Fibroblast of the conjunctiva (primary cell): ENCODE data around the gene PTPRJ.

Source experiments
- DNase-seq: peaks from one replicate; pipeline ENCODE4 v3.0.0-alpha.2; 2010; ENCODE audit warnings: low read depth

PTPRJ gene

GRCh38 chr11:47969401-47969800, 11.0 kb upstream of the PTPRJ start:
- no peak for DNase-seq

DNA sequence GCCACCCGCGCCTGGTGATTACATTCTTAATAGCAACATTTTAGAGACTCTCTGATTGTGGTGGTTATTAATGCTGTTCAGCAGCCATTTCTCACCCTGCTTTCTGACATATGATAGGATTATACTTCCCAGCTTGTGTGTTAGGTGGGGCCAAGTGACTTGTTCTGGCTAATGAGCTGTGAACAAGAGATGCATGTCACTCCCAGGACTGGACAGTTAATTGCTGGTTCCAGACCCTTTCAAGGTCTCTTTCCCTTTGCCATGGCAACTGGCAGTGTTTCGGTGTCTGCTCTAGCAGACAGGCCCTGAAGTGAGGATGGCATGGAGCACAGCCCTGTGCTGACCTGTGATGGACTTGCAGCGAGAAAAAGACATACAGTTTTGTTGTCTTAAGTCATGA, 8.9 kb upstream of the PTPRJ start:
- no peak for DNase-seq

GRCh38 chr11:47973173-47973572, 7.2 kb upstream of the PTPRJ start:
- no peak for DNase-seq

DNA sequence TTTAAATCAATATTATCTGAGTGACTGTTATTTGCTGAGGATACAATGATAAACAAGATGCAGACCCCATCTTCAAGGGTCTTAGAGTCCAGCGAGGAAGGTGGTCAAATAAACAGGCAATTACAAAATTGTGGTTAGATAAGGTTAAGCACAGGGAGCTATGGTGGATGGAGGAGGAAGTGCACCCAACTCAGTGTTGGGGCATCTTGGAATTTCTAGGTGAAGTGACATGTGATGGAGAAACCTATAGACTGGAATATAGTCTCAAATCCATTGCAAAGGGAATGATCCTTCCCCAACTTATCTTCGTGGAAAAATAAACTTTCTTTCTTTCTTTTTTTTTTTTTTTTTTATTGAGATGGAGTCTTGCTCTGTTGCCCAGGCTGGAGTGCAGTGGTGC, 3.4 kb upstream of the PTPRJ start:
- DNase-seq: no peak

GRCh38 chr11:47977623-47978022, 2.7 kb upstream of the PTPRJ start:
- DNase-seq: no peak

DNA sequence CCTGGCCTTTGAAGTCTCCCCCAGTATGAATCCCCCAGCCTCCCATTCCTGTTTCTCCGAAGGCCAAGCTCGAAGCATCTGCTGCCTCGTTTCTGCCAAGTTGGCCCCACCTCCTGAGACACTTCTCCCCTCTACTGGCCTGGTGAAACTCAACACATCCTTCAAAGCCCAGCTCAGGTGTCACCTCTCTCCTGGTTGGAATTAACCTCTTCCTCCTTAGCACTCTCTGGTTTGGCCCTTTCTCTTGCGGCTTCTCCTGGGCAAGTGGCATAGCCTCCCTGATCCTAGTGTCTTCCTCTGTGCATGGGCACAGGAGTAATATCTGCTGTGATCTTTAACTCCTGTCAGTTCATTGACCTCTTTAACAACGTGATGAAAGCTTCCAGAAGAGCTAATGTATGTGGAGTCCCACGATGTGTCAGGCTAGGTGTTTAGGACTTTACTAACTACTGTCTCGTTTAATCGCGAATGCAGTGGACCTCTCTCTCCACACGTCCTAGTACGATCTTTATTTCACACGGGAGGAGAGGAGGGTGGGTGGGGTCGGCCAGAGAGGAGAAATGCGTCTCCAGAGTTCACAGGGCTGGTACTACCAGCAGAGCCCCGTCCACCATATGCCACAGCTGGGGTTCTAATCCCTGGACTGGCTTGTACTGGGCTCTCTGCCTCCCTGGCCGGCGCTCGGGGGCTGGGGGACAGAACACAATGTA, 826 bp upstream of the PTPRJ start:
- no peak for DNase-seq

DNA sequence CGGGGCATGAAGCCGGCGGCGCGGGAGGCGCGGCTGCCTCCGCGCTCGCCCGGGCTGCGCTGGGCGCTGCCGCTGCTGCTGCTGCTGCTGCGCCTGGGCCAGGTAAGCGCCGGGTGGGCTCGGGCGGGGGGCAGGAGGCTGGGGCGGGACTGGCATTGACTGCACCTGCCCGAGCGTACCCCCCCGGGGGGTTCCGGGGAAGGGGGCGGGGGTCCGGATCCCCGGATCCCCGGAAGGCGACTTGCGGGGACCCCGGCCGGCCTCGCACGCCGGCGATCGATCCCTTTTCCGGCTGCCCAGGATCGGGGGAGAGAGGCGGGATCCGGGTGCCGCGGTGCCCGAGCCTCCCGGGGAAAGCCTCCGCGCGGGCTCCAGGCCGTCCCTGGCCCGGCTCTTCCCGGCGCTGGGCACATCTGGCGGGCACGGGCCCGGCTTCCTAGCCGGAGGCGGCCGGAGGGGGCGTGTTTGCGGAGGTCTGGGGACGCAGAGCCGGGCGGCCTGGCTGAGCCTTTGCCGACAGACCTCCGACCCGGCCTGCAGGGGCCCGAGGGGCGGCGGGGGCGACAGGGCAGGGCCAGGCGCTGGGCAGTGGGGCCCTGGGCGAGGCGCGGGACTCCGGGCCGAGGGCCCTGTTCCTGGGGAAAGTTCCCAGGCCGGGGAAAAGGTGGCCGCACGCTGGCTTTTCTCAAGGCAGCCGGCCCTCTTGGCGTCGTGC, 705 bp downstream of the PTPRJ start:
- no peak for DNase-seq

DNA sequence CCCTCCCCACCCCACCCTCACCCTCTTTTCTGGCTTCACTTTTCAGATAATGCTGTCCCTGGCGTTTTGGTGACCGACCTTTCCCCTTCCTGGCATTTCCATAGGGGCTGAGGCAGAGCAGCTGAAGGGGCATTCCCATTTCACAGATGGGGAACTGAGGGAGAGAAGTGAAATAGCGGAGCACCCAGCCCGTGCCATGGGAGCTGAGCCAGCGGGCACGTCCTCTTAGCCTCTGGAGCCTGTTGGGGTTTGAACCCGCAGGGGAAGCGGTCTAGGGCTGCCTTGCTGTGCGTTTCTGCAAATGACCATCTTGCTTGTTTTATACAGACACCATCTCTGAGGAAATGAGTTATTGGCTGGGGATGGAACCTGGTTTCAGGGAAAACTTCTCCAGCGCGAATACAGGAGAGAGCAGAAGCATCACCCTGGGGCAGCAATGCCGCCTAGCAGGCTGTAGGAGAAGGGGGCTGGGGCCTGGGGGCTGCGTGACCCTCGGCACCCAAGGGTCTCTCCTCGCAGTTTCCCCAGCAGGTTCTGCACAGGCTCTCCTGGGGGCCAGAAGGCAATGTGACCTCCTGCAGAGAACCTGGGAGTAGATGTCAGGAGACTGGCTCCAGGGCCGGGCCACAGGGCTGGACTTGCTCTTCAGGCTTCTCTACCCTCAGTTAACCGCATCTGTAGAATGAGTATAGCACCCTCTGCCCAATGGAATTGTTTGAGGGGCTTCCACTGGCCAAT, 1.5 kb downstream of the PTPRJ start:
- DNase-seq: no peak

DNA sequence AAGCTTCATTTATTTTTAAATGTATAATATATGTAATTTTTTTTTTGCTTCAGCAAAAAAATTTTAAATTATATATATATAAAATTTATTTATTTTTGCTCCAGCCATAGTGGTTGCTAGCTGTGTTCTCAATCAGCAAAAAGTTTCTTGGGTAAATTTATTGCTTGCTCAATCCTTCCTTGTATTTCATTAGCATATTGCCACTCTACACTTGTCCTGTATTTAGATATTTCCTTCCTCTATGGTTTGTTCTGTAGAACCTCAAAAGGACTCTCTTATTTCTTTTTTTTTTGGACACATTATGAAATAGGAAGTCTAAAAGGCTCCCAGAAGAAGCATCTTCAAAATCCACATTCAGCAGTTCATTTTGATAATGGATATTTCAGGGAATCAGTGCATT, 2.3 kb downstream of the PTPRJ start:
- DNase-seq: no peak

GRCh38 chr11:47983464-47984397, 3.4 kb downstream of the PTPRJ start:
- no peak for DNase-seq

GRCh38 chr11:47986219-47986618, 5.9 kb downstream of the PTPRJ start:
- DNase-seq: no peak

- DNase-seq: no peak
Measured at GRCh38 chr11:47986742-47987141, 6.4 kb downstream of the PTPRJ start.

- DNase-seq: no peak
Measured at GRCh38 chr11:47987310-47987709, 7.0 kb downstream of the PTPRJ start.

- DNase-seq: no peak
Measured at GRCh38 chr11:47987781-47988180, 7.4 kb downstream of the PTPRJ start.

DNA sequence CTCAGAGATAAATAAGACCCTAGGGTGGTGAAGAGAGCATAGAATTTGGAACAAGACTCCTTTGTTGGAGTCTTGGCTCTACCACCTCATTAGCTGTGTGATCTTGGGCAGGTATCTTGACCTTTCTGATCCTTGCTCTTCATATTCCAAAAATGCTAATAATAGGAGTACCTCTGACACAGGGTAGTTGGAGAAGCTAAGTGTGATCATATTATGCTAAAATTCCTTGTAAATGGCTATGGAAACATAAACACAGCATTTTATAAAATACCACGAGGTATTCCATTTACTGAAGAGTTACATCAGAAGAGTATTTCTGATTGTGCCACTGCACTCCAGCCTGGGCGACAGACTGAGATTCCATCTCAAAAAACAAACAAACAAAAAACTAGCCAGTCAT, 9.4 kb downstream of the PTPRJ start:
- DNase-seq: no peak

DNA sequence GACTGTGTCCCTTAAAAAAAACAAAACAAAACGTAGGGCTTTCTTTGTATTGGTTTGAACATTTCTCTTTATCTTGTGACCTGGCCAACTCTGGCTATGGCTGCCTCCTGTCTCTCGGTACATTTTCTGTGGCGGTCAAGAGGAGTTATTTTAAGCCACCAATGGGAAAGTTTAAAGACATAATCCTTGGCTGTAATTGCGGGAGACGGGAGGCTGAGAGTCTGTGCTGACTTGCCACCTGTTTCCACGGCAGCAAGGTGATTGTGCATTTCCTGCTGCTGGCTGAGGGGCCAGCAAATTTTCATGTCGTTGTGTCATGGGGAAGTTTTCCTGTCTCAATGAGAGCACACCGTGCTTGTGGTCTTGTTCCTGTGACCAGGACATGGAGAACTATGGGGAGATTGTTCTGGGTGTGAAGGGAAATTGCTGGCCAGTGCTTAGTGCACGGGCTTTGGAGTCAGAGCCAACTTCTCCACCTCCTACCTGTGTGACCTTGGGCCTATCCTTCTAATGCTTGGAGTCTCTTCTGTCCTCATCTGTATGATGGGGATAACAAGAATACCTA, 11.0 kb downstream of the PTPRJ start:
- DNase-seq: no peak

- DNase-seq: no peak
Measured at GRCh38 chr11:47991894-47992293, 11.5 kb downstream of the PTPRJ start.

DNA sequence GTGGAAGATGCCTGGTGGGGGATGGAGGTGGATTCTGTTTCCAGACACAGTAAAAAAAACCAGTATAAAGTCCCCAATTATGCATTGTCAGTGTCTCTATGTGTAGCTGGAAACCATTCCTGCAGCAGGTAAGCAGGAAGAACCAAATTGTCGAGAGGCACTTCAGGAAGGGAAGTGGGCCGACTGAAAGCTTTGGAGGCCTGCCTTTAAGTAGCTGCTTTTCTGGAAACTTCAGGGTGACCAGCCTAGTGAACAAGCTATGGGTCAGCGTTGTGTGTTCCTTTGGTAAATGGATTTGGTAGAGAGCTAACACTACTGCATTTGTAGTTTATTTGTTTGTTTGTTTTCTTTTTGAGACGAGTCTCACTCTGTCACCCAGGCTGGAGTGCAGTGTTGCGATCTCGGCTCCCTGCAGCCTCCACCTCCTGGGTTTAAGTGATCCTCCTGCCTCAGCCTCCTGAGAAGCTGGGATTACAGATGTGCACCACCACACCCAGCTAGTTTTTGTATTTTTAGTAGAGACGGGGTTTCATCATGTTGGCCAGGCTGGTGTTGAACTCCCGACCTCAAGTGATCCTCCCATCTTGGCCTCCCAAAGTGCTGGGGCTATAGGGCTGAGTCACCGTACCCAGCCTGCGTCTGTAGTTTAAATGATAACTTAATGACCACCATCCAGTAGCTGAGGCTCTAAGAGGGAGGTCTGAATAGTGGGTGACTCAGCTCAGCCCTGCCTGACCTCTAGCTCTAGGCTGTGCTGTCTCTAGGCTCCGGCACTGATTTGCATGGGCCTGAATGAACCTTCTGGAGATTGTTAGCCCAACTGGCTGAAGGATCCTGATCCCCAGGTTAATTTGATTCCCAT, 12.8 kb downstream of the PTPRJ start:
- DNase-seq: peak; percentile 65

DNA sequence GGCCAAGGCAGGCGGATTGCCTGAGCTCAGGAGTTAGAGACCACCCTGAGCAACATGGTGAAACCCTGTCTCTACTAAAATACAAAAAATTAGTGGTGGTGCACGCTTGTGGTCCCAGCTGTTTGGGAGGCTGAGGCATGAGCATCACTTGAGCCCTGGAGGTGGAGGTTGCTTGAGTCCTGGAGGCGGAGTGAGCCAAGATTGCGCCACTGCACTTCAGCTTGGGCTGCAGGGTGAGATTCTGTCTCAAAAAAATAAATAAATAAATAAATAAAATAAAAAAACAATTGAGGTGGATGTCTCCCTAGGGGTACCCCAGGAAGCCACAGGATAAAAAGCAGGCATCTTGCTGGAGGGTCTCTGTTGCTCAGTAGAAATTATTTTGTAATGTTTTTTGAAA, 14.1 kb downstream of the PTPRJ start:
- no peak for DNase-seq

DNA sequence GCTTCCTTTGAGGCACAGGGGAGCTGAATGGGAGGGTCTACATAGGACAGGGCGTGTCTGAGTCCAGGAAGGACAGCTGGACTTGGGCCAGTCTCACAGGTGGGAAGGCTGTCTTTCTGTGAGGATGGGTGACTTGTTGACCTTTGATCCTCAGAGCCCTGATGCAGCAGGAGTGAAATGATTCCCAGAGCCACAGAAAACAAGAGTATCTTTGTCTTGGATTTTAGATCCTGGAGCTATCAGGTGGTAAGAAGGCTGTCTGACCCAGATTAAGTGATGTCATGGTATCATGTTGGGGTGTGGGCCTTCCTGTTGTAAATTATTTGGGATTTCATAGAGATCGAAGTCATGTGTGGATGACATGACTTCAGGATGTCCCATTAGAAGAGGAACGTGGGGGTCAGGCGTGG, 15.0 kb downstream of the PTPRJ start:
- DNase-seq: no peak
